NCI-H524 treated with DMSO at 0.1 percent for 48 hours (cell line): ENCODE measurements around the gene ARAP2.

Experiments
- DNase-seq: peaks from one replicate; lab custom pipeline; 2025; lab: John Stamatoyannopoulos, UW

Gene ARAP2, protein sequence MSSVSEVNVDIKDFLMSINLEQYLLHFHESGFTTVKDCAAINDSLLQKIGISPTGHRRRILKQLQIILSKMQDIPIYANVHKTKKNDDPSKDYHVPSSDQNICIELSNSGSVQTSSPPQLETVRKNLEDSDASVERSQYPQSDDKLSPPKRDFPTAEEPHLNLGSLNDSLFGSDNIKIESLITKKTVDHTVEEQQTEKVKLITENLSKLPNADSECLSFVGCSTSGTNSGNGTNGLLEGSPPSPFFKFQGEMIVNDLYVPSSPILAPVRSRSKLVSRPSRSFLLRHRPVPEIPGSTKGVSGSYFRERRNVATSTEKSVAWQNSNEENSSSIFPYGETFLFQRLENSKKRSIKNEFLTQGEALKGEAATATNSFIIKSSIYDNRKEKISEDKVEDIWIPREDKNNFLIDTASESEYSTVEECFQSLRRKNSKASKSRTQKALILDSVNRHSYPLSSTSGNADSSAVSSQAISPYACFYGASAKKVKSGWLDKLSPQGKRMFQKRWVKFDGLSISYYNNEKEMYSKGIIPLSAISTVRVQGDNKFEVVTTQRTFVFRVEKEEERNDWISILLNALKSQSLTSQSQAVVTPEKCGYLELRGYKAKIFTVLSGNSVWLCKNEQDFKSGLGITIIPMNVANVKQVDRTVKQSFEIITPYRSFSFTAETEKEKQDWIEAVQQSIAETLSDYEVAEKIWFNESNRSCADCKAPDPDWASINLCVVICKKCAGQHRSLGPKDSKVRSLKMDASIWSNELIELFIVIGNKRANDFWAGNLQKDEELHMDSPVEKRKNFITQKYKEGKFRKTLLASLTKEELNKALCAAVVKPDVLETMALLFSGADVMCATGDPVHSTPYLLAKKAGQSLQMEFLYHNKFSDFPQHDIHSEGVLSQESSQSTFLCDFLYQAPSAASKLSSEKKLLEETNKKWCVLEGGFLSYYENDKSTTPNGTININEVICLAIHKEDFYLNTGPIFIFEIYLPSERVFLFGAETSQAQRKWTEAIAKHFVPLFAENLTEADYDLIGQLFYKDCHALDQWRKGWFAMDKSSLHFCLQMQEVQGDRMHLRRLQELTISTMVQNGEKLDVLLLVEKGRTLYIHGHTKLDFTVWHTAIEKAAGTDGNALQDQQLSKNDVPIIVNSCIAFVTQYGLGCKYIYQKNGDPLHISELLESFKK (N-terminal part only)

DNA sequence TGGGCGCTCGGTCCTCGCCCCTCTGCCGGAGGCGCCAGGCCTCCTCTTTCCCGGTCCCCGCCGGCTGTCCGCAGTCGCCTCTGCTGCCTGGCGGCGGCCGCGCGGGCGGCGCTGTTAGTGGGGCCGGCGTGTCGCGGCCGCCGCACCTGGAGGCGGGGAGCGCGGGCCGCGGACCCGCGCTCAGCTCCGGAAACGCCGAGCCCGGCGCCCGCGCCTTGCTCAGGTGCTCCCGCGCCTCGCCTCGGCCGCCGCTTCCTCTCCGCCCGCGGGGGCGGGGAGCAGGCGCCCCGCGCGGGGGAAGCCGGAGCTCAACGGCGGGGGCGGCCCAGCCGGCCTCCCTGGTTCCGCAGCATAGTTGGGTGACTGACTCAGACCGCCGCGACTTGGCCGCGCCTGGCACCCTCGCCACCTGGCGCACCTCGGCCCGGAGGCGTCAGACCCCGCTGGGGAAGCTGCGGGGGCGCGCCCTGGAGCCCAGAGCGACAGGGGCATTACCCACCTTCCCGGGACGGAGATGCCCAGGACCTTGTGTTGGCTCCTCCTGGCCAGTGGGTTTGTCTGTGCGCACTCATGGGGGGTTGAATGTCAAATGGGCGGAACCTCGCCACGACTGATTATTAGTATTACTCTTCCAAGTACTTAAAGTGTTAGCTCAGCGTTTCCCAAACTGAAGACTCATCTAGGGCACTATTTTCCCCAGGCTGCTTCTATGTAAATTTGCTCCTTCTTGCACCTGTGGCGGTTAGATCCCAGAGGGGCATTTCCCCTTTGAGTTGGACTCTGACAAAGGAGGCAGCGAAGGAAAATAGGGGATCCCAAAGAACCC lies at the start of gene ARAP2:
TSS of gene ARAP2 (minus strand) at position 258 of the 826 bp plus-strand sequence. CDS start 15,028 bp downstream, outside the sequence.
- DNase-seq: no peak

DNA sequence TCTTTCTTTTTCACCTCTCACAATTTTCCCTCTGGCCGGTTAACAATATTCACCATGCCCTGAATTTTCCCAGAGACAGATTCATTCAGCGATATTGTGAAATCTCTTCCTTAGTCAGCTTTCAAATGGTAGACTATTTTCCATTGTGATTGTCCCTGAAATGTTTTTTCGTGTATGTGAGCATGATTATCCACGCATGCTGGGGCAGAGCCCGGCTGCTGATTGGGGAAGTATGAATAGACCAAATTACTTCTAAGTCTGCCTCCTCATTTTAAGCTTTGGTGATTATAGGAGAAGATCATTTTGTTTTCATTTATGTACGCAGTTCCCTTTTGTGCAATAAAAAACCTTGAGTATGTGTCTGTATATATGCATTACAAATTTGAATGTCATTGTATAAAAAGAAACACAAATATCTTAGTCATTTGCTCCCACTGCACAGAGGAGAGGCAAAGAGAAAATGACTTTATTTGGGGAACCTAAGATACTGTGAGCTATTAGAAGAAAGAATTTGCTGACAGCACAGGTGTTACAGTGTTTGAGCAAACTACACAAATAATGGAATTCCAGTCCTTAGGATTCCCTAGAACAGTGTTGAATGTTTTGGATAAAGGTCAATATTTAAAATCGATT lies 48.4 kb upstream of the ARAP2 start:
- DNase-seq: no peak

DNA sequence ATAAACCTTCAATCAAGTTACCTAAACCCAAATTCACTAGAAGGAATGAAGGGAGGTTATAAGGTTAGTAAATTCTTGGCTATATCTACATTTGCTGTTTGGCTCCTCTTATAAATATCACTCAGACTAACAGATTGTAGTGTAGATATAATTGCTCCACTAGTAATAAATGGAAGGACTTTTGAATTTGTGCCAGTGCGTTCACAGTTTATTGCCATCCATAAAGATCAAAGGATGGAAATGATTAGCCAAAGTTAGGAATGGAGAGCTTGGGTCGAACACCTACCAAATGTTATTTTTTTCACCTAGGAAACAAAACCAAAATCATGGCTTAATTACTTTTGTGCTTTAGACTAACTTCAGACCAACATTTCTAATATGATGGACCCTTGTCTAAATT lies 46.3 kb upstream of the ARAP2 start:
- no peak for DNase-seq

DNA sequence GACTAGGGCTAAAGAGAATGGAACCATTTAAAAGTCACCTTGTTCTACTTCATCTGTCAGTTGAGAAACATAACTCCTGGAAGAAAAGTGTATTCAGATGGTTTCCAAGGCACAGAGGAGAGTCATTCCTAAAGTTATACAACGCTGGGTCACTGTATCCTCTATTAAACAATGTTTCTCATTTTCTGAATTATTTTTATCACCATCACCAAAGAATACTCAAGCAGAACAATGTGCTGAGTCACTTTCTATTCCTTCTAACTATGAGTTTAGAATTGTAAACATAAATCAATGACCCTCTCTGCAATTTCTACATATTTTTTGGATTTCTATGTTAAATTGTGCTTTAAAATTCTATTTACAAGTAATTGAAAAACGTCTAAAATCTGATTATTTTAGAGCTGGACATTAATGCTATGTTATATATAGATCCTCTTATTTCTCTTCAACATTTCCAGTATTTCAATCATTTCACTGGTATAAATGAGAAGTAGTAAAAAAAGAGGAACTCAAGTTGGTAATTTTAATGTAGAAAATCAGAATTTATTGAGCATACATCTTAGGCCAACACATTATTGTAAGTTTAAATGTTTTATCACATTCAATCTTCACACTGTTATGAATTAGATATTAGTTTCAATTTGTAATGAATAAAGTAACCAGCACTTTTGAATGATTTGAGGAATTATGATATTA lies 44.6 kb upstream of the ARAP2 start:
- no peak for DNase-seq

DNA sequence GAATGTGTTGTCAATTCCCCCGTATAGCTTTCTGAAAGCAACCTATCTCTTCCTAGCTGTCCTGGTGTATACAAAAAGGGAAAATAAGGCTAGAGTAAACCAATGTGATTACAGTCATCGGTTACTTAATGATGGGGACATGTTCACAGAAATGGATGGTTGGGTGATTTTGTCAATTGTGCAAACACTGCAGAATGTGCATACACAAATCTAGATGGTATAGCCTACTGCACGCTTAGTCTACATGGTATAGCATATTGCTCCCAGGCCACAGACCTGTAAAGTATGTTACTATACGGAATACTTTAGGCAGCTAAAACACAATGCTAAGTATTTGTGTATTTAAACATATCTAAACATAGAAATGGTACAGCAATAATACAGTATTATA lies 42.2 kb upstream of the ARAP2 start:
- DNase-seq: no peak

DNA sequence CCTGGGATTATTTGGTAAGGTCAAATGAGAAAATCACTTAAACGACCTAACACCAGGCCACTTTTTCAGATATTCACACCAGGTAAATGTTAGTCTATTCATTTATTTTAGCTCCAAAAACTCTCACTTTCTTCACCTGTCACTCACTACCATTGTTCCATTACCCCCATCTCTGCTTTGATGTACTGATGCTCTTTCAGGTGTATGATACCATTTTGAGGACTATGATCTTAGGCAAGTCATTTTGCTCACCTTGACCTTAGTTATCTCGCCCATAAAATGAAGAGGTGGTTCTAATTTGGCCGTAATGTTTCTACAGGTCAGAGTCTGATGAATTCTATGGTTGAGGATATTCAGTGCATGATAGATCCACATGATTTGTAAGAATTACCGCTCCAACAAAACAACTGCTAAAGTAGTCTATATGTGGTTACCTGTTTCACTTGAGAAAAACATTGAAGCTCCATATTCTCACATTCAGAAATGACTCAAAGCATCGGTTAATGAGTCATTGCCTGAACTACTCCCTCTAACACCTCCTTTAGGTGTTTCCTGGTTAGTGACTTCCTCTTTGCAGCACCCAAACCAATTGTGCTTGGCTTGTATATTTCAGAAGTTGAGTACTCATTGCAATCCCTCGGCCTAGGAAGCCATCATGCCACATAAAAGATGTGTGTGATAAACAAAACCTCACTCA lies 41.6 kb upstream of the ARAP2 start:
- no peak for DNase-seq

DNA sequence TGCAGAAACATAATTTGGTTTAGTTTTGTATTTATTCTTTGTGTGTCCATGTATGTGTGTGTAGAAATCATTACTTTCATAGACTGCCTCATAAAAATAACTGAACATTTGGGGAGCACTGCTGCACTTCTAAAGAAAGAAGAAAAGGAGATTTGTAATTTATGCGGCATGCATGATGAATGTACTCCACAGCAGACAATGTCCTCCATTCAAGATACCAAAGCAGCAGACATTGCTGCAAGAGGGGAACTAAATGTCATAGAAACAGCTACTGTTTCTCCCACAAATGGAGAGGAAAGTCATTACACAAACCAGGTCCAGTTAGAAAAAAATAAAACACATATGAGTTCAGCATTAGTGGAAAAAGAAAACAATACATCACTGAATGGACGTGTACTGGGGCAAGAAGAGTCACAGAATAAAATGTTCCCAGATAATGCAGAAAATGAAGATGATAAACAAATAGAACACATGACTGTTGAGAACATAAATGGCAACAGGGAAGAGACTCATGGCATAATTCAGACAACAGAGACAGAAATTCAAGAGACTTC lies 39.7 kb upstream of the ARAP2 start:
- DNase-seq: no peak

DNA sequence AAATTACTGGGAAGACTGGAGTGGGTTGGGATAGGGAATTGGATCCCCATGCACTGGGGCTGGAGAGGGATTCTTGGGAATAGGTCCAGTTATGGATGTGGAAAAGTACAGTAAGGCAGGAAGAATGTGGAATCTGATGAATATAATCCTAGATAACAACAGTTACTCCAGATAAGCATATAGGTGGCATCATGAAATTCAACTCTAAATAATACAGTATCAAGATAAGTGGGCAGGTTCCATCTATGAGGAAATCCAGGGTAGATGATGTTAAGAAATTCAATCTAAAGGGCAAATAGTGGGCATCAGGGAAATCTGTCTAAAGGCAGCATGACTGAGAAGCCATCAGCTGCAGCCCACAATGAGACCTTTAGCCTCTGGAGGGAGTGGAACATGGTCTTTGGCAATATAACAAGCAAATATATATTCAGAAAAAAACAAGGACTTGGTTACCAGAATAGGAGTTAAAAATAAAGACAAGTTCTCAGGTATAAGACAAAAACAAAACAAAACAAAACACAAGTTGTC lies 38.3 kb upstream of the ARAP2 start:
- DNase-seq: no peak

DNA sequence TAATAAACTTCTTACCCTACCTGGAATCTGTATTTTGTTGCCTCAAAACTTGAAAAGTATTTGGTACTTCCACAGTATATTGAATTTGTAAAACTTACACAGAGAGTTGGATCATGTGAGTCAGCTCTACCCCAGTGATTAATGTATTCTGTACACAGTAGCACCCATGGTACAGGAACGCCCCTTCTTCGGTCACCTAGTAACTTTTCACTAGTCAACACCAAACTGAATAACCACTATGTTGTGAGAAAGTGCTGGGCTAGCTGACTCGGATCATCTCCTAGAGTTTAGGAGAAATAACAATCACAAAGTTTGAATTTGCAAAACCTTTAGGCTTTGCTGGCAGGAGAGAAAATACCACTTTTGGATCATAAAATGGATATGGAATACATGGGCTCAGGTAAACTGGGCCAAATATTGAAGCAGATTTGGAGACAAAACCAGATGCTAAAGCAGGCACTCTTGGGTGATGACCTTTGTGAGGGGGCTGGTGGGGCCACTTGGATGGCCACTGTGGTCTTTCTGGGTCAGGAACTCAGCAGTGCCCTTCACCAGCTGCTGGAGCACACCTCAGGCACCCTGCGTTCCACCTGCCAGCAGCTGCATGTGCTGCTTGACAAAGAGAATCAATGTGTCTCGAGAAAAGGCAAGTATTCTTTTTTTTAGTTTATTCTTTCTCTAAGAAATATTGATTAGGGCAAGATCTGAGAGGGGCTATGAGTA lies 37.2 kb upstream of the ARAP2 start, which contains the start of gene DTHD1:
TSS of gene DTHD1 (plus strand) at position 233 of the 723 bp plus-strand sequence. CDS start at position 376, 143 bp downstream.
- no peak for DNase-seq

DNA sequence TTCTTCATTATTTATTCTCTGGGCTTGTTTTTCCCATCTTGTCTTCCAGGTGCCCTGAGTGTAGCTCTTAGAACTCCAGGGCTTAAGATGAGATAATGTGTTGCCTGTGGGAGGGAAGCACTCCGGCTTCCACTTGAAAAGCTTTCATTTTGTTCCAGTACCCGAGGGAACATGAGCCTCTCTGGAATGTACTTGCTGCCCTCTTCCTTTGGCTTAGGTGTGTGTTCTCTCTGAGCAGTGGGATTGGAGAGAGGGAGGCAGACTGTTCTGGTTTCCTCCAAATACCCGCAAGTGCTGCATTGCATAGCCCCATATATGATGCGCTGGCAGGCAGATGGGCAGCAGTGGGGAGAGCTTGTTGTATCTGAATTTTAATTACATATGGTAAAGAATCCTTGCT lies 36.2 kb upstream of the ARAP2 start:
- DNase-seq: peak; percentile 93

DNA sequence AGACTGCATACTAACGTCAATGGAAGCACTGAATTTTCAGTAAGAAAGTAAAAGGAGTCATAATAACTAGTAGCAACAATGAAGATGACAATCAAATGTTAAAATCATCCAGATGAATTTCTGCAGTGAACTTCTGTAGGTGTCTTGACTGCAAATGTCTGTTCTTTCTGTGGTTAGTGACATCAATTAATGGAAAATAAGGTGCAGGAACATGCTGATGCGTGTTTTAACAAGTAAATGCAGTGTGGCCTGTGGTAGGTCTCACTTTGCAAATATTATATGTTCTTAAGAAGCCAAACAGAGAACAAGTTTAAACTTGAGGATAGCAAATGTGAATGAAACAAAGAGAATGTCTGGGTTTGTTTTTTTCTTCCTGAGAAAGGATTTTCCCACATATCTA lies 34.5 kb upstream of the ARAP2 start:
- DNase-seq: no peak

DNA sequence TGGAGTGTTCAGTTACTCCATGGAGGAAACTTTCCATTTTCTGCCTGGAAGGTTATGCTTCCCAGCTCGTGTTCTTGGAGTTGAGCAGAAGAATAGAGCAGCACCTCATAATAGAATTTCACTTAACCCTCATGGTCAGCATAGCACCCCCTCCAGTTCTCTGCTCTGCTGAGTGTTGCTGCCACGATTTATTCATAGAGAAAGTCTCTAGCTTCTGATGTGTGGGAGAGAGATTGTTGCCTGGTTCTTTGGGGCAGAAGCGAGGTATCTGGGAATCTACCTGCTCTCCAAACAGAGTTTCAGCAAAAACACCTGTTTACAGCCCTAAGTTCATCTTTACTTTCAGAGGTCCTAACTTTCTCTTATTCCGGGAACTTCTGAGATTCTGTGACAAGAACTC lies 33.2 kb upstream of the ARAP2 start:
- DNase-seq: no peak

DNA sequence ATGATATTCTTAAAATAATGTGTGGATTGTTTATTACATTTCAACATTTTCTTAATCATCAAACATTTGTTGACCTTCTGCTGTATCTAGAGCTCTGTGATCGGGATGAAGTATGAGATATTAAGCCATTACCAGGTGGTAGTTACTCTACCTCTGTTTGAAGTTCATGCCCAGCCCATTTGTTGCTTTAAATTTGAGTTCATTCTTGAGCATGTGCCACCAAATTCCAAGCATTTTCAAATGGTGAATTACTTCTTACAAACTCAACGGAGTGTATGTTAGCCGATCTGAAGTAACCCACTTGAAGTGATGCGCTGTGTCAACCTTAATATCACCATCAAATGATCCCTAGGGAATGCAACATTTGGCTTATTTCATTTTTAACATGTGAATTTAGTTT lies 29.8 kb upstream of the ARAP2 start:
- no peak for DNase-seq

DNA sequence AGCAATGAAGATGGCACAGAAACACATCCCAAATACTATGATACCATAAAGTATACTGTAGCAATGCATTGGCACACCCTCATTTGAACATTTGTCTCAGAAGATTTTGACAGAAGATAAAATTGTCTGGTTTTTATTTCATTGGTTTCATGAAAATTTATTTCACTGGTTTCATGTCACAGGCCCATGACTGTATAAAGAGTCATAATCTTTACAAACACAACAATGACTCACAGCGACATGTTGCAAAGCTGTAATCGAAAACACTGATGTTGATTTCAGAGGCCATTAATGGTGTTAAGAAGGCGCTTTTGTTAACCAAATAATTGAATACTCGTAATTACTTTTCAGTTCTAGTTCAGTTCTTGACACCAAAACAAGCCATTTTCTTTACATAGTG lies 29.0 kb upstream of the ARAP2 start:
- DNase-seq: no peak

DNA sequence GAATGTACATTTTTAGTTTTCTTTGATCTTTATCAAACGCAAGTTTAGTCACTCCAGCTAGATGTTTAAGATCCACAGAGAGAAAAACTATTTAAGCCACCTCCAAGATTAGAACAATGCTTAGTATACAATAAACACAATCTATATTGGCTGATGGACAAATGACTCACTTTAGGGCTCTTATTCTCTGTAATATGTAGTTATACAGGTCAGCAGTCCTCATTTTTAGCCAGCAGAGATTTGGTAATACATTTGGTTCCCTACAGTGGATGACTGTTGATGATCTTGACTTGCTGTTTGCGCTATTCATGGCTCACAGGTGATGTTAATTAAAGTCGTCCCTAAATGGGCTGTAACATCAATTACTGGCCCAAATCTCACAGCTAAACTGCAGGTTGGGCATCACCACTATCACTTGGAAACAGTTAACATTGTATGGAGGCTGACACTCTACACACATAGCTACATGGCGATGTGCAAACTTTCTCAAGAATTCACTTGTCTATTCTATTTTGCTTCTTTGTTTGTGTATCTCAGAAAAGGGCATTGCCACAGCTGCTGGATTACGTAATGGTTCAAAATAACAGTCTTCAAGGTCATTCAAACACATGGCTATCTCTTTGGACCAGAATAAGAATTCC lies 25.3 kb upstream of the ARAP2 start:
- no peak for DNase-seq

DNA sequence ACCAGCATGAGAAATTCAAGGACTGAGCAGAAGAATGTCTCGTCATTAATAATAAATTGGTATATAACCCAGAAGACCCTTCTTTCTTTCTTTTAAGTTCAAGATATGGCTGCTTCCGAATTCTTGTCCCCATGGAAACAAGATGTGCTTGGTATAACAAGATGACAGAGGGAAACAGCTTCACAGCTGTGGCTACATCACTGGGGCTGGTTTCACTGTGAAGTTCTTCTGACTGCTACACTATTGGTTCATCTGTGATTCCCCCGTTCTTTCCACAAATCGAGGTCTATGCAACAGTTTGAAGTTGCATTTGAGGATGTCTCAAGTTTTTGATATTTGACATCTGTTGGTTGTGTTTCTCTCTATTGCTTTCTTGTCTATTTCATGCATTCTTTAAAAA lies 24.8 kb upstream of the ARAP2 start:
- DNase-seq: no peak

DNA sequence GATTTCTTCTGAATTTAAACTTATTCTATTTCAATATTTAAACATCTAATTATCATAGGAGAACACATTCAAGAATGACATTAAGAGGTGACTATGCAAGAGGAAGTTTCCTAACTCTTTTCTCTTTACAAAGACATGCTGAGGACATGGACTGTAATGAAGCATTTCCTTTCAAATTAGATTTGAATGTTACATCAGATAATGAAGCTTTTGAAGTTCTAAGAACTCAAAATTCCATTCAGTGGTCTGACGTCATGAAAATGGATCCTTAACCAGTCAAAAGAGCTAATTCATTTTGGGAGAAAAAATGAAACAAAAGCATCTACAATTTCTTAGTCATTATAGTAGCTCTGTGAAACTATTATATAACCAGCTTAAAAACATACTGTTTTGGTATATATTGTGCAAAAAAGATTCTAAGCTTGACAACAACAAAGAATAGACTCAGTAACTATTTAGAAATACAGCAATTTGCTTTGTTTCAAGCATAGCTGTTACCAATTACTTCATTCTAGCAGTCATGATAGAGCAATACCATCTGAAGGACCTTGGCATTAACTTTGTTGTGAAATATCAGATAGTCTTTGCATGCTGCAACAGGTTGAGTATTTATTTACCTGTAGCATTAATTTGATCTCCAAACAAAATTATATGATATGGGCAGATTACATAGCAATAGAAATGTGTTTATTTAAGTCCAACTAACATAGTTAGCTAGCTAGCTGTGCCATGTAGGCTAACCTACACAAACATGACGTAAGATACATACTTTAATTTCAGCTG lies 23.4 kb upstream of the ARAP2 start:
- DNase-seq: no peak
